ENCODE data around the gene SPOCK1.
"Not testable (repeated sequence)": the region's sequence is repeated elsewhere in the genome, so short reads cannot be mapped to it uniquely, and the experiment has no call there.

The SPOCK1 gene

GRCh38 chr5:137498736-137499505 is at the start of gene SPOCK1:
Gene SPOCK1 (minus strand): TSS chr5:137499326.
- no peak for DNase-seq

GRCh38 chr5:137545956-137546355 is 46.8 kb upstream of the SPOCK1 start:
- DNase-seq: no peak

GRCh38 chr5:137535449-137535848 is 36.3 kb upstream of the SPOCK1 start:
- not testable (repeated sequence) for DNase-seq

- no peak for DNase-seq
Measured at GRCh38 chr5:137533963-137534362, 34.8 kb upstream of the SPOCK1 start.

GRCh38 chr5:137531266-137531665 is 32.1 kb upstream of the SPOCK1 start:
- DNase-seq: no peak

GRCh38 chr5:137521246-137521645 is 22.1 kb upstream of the SPOCK1 start:
- DNase-seq: no peak

GRCh38 chr5:137516961-137517360 is 17.8 kb upstream of the SPOCK1 start:
- DNase-seq: no peak

- DNase-seq: no peak
Measured at GRCh38 chr5:137516251-137516797, 17.2 kb upstream of the SPOCK1 start.

- DNase-seq: no peak
Measured at GRCh38 chr5:137515238-137515637, 16.1 kb upstream of the SPOCK1 start.

- DNase-seq: no peak
Measured at GRCh38 chr5:137510671-137511070, 11.5 kb upstream of the SPOCK1 start.

GRCh38 chr5:137507150-137507549 is 8.0 kb upstream of the SPOCK1 start:
- DNase-seq: no peak

- DNase-seq: no peak
Measured at GRCh38 chr5:137506296-137506695, 7.2 kb upstream of the SPOCK1 start.

- DNase-seq: no peak
Measured at GRCh38 chr5:137504916-137505315, 5.8 kb upstream of the SPOCK1 start.

GRCh38 chr5:137503456-137503855 is 4.3 kb upstream of the SPOCK1 start:
- DNase-seq: no peak

GRCh38 chr5:137502632-137503031 is 3.5 kb upstream of the SPOCK1 start:
- DNase-seq: no peak

- no peak for DNase-seq
Measured at GRCh38 chr5:137501846-137502406, 2.8 kb upstream of the SPOCK1 start.

GRCh38 chr5:137501226-137501625 is 2.1 kb upstream of the SPOCK1 start:
- DNase-seq: no peak

GRCh38 chr5:137500615-137501225 is 1.6 kb upstream of the SPOCK1 start:
- no peak for DNase-seq

GRCh38 chr5:137499506-137499847 is 351 bp upstream of the SPOCK1 start:
- not testable (repeated sequence) for DNase-seq

- DNase-seq: no peak
Measured at GRCh38 chr5:137498301-137498735, 808 bp downstream of the SPOCK1 start.

GRCh38 chr5:137497396-137498290 is 1.5 kb downstream of the SPOCK1 start:
- DNase-seq: no peak

GRCh38 chr5:137496919-137497318 is 2.2 kb downstream of the SPOCK1 start:
- no peak for DNase-seq

- no peak for DNase-seq
Measured at GRCh38 chr5:137492331-137492730, 6.8 kb downstream of the SPOCK1 start.
